CD4-positive, alpha-beta T cell treated with Interleukin-21 for 1 hour (primary cell): ENCODE data around the gene C4BPB.
"Not testable (repeated sequence)": the region's sequence is repeated elsewhere in the genome, so short reads cannot be mapped to it uniquely, and the experiment has no call there.

Source experiments
- DNase-seq: peaks from one replicate; pipeline ENCODE4 v3.0.0-alpha.2; 2020

C4BPB gene

GRCh38 chr1:207088701-207089626 is at the start of gene C4BPB:
Gene C4BPB, plus strand, starts transcription at chr1:207088860. Its CDS starts 672 bp downstream, at chr1:207089532.
- DNase-seq = peak; percentile 20

GRCh38 chr1:207039380-207040180 is 49.1 kb upstream of the C4BPB start:
- DNase-seq = no peak

- DNase-seq = no peak
These were observed 48.5 kb upstream of the C4BPB start for GRCh38 chr1:207040181-207040533.

GRCh38 chr1:207041397-207041796 is 47.3 kb upstream of the C4BPB start:
- not testable (repeated sequence) for DNase-seq

GRCh38 chr1:207045453-207045852 is 43.2 kb upstream of the C4BPB start:
- no peak for DNase-seq

GRCh38 chr1:207047505-207047904 is 41.2 kb upstream of the C4BPB start:
- DNase-seq = no peak

- no peak for DNase-seq
These were observed 40.6 kb upstream of the C4BPB start for GRCh38 chr1:207048041-207048440.

GRCh38 chr1:207049054-207049453 is 39.6 kb upstream of the C4BPB start:
- DNase-seq = no peak

- DNase-seq = no peak
These were observed 39.1 kb upstream of the C4BPB start for GRCh38 chr1:207049514-207049913.

GRCh38 chr1:207049974-207050391 is 38.7 kb upstream of the C4BPB start:
- peak; percentile 69 for DNase-seq

GRCh38 chr1:207050480-207051190 is 38.0 kb upstream of the C4BPB start:
- peak; percentile 92 for DNase-seq

- no peak for DNase-seq
These were observed 37.3 kb upstream of the C4BPB start, which contains the start of gene YOD1 for GRCh38 chr1:207051191-207051943. Gene YOD1, minus strand, starts transcription at chr1:207051208. Its CDS starts 178 bp downstream, at chr1:207051030.

- DNase-seq = peak; percentile 95
These were observed 35.5 kb upstream of the C4BPB start, which contains the start of gene PFKFB2 for GRCh38 chr1:207052911-207053769. Gene PFKFB2, plus strand, starts transcription at chr1:207053275. Its CDS starts 1,443 bp downstream, at chr1:207054718.

- DNase-seq = no peak
These were observed 34.2 kb upstream of the C4BPB start for GRCh38 chr1:207054491-207054890.

- DNase-seq = no peak
These were observed 33.2 kb upstream of the C4BPB start for GRCh38 chr1:207055386-207056001.

GRCh38 chr1:207056673-207057072 is 32.0 kb upstream of the C4BPB start:
- DNase-seq = no peak

GRCh38 chr1:207058252-207058651 is 30.4 kb upstream of the C4BPB start:
- DNase-seq = no peak

- no peak for DNase-seq
These were observed 29.5 kb upstream of the C4BPB start for GRCh38 chr1:207058878-207059867.

- DNase-seq = no peak
These were observed 28.8 kb upstream of the C4BPB start for GRCh38 chr1:207059881-207060280.
